Thymus (tissue), 11 donors: Measurements from ENCODE around the gene ATP1A4. TPM values are rescaled to one million over a fixed set of nuclear protein-coding genes. Genes with fewer than 3 reads are reported as not detected.

Source experiments
- DNase-seq, 9 donors: peaks; one replicate each; pipeline ENCODE4 v3.0.0-alpha.2; 2013; ENCODE audit warnings: low spot score in 9 of 9, low read depth in 6 of 9, missing footprints in 1 of 9
- H3K27ac ChIP-seq, 2 donors: one replicate each; pipeline ENCODE4 v1.5.1; 2013; ENCODE audit warnings: control low read depth in 1 of 2, low read depth in 1 of 2, low read length in 1 of 2, mild to moderate bottlenecking in 1 of 2, moderate library complexity in 1 of 2
- H3K27me3 ChIP-seq, 2 donors: one replicate each; pipeline ENCODE4 v1.5.1; 2013; ENCODE audit warnings: low read length in 1 of 2; ENCODE audit not compliant: control insufficient read depth in 2 of 2, insufficient read depth in 1 of 2
- H3K36me3 ChIP-seq, 2 donors: one replicate each; pipeline ENCODE4 v1.5.1; 2013; ENCODE audit warnings: low read length in 1 of 2, mild to moderate bottlenecking in 1 of 2, moderate library complexity in 1 of 2; ENCODE audit not compliant: control insufficient read depth in 2 of 2, insufficient read depth in 2 of 2
- H3K4me1 ChIP-seq, 2 donors: one replicate each; pipeline ENCODE4 v1.5.1; 2013; ENCODE audit warnings: low read length in 2 of 2; ENCODE audit not compliant: control insufficient read depth in 2 of 2, insufficient read depth in 2 of 2
- H3K4me3 ChIP-seq, 2 donors: one replicate each; pipeline ENCODE4 v1.5.1; 2013; ENCODE audit warnings: low read length in 2 of 2, control low read depth in 1 of 2, mild to moderate bottlenecking in 1 of 2
- H3K9me3 ChIP-seq, 2 donors: one replicate each; pipeline ENCODE4 v1.5.1; 2013; ENCODE audit warnings: low read length in 1 of 2, mild to moderate bottlenecking in 1 of 2; ENCODE audit not compliant: control insufficient read depth in 2 of 2, insufficient read depth in 1 of 2
- WGBS: extraction: QIAGEN DNeasy Blood & Tissue Kit; methylation state at CpG from one replicate; pipeline ENCODE4 v1.1.7; 2013; 5-methylcytosine and 5-hydroxymethylcytosine counted together
- polyA plus RNA-seq: library from polyadenylated mRNA; stranded (reverse); fragments of 200-250 nt; gene quantifications from one replicate; pipeline ENCODE4 v1.2.3, GENCODE V29; 2013
- total RNA-seq: library from RNA; stranded (reverse); fragments of 120-200 nt; gene quantifications from one replicate; pipeline ENCODE4 v1.2.4, GENCODE V29; 2013
- donor health status: healthy.

ATP1A4 gene
- total and polyA plus RNA-seq, 2 donors: 0.28 to 0.62 TPM

DNA sequence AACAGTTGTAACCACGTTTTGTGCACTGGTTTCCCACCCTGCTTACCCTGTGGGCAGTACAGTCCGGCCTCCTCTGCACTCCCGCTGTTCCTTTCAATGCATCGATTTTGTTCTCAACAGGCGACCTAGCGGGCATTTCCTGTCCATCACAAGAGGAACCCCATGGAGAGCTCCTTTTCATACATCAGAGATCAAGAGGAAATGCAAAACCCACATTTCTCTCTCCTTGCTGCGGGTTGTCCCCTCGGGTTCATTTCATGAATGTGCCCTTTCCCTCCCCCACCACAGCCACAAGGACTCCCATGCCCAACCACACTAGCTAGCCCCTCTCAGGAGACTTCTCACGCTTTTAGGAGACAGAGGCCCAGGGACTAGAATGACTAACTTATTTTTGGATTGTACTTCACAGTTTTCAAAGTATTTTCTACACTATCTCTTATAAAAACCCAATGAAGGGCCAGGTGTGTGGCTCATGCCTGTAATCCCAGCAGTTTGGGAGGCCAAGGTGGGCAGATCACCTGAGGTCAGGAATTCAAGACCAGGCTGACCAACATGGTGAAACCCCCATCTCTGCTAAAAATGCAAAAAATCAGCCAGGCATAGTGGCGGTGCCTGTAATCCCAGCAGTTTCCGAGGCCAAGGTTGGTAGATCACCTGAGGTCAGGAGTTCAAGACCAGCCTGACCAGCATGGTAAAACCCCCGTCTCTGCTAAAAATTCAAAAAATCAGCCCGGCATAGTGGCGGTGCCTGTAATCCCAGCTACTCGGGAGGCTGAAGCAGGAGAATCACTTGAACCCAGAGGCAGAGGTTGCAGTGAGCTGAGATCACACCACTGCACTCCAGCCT is 18.4 kb downstream of the ATP1A4 start:
- Histone ChIP-seq H3K27me3 (peaks cover 0 to 2% of the 10 kb centered on the region in 2 donors), H3K4me1 (peaks cover 0 to 4% of the 10 kb centered on the region in 2 donors), H3K4me3 (no peak overlapping the region), H3K9me3 (no peaks in the 10 kb centered on the region), H3K36me3 (no peaks in the 10 kb centered on the region), H3K27ac (no peak overlapping the region)
- 41% methylated on average over 15 of the region's 15 CpGs for WGBS
- DNase-seq: peak in 1 of 9 donors; percentile 18

GRCh38 chr1:160171354-160171753 is 20.0 kb downstream of the ATP1A4 start:
- DNase-seq: no peak
- no peak overlapping the region for H3K4me3 ChIP-seq

GRCh38 chr1:160171980-160172379 is 20.6 kb downstream of the ATP1A4 start:
- Histone ChIP-seq H3K9me3 (no peaks in the 10 kb centered on the region), H3K36me3 (no peaks in the 10 kb centered on the region), H3K4me1 (peaks cover 0 to 4% of the 10 kb centered on the region in 2 donors), H3K27ac (no peak overlapping the region), H3K27me3 (peaks cover 0 to 2% of the 10 kb centered on the region in 2 donors), H3K4me3 (no peak overlapping the region)
- no peak for DNase-seq
- WGBS: 94% methylated on average over 9 of the region's 9 CpGs

More at GRCh38 chr1:160171354-160171753, 20.0 kb downstream of the ATP1A4 start:
- H3K27ac ChIP-seq: no peak overlapping the region
- peaks cover 0 to 2% of the 10 kb centered on the region in 2 donors for H3K27me3 ChIP-seq
- no peaks in the 10 kb centered on the region for H3K9me3 ChIP-seq
- H3K4me1 ChIP-seq: peaks cover 0 to 4% of the 10 kb centered on the region in 2 donors
- 94% methylated on average over 4 of the region's 4 CpGs for WGBS
- H3K36me3 ChIP-seq: no peaks in the 10 kb centered on the region

GRCh38 chr1:160177231-160177630 is 25.8 kb downstream of the ATP1A4 start:
- no peak overlapping the region for H3K4me3 ChIP-seq
- H3K27me3 ChIP-seq: peaks cover 0 to 2% of the 10 kb centered on the region in 2 donors
- DNase-seq: no peak
- WGBS: 97% methylated on average over 2 of the region's 2 CpGs
- no peaks in the 10 kb centered on the region for H3K36me3 ChIP-seq
- H3K27ac ChIP-seq: no peak overlapping the region
- no peaks in the 10 kb centered on the region for H3K4me1 ChIP-seq
- no peaks in the 10 kb centered on the region for H3K9me3 ChIP-seq

DNA sequence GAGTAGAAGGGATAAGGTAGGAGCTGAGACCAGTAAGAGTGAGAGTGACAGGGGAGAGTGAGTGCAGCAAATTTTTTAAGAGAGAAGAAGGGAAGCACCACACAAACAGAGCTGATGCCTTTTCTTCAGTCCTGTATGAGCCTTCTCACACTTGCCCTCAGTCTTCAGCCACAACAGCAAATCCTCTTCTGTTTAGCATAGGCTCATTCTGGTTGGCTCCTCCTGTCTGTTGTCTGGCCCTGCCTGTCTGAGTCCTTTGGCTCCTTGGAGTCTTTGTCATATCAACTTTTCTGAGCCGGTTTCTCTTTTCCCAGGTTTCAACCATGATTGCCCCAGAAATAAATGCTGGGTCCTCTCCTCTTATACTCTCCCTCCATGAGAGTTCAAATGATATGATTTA is 26.3 kb downstream of the ATP1A4 start:
- H3K27ac ChIP-seq: no peak overlapping the region
- 96% methylated on average over 1 of the region's 1 CpG for WGBS
- H3K27me3 ChIP-seq: peaks cover 0 to 2% of the 10 kb centered on the region in 2 donors
- no peaks in the 10 kb centered on the region for H3K9me3 ChIP-seq
- H3K4me3 ChIP-seq: no peak overlapping the region
- H3K4me1 ChIP-seq: no peaks in the 10 kb centered on the region
- no peaks in the 10 kb centered on the region for H3K36me3 ChIP-seq
- no peak for DNase-seq

DNA sequence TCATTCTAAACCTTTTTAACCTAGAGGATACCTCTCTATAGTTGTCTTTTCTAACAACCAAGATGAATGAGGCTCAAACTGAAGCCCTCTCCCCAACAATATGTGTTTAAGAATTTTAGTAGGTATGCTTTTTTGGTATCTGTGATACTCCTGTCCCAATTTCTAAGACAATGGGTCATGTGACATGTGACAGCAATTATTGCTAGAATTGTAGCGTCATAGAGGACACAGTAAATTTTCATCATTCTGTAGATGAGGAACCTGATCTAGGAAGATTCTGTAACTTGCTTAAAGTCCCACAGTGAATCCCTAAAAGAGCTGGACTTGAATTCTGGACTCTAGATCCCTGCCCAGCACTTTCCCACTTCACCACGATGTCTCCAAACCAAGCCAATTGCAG is 27.3 kb downstream of the ATP1A4 start:
- no peak overlapping the region for H3K4me3 ChIP-seq
- H3K27ac ChIP-seq: no peak overlapping the region
- no peaks in the 10 kb centered on the region for H3K4me1 ChIP-seq
- H3K27me3 ChIP-seq: peaks cover 0 to 2% of the 10 kb centered on the region in 2 donors
- 95% methylated on average over 2 of the region's 2 CpGs for WGBS
- no peaks in the 10 kb centered on the region for H3K36me3 ChIP-seq
- H3K9me3 ChIP-seq: no peaks in the 10 kb centered on the region
- no peak for DNase-seq

- no peaks in the 10 kb centered on the region for H3K9me3 ChIP-seq
- no peaks in the 10 kb centered on the region for H3K4me1 ChIP-seq
- H3K36me3 ChIP-seq: no peaks in the 10 kb centered on the region
- 98% methylated on average over 4 of the region's 4 CpGs for WGBS
- H3K4me3 ChIP-seq: no peak overlapping the region
- H3K27me3 ChIP-seq: peaks cover 0 to 2% of the 10 kb centered on the region in 2 donors
- no peak overlapping the region for H3K27ac ChIP-seq
- no peak for DNase-seq
Measured at GRCh38 chr1:160179336-160179735, 27.9 kb downstream of the ATP1A4 start.

DNA sequence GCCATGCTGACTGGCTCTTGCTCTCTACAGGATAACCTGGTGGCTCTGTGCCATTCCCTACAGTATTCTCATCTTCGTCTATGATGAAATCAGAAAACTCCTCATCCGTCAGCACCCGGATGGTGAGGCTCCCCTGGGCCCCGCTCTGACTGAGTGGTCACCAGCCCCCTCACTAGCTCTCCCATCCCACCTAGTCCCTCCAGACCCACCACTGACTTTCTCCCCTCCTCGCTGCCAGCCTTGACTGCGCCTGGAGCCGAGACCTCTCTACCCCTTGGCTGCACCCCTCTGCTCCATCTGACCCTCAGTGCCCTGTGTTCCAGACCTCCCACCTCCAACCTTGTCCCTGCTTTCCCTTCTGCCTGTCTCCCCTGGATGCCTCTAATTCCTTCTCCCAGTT is 34.8 kb downstream of the ATP1A4 start:
- H3K36me3 ChIP-seq: no peaks in the 10 kb centered on the region
- no peak overlapping the region for H3K4me3 ChIP-seq
- WGBS: 96% methylated on average over 7 of the region's 7 CpGs
- H3K27me3 ChIP-seq: peaks cover 0 to 2% of the 10 kb centered on the region in 2 donors
- no peaks in the 10 kb centered on the region for H3K9me3 ChIP-seq
- H3K27ac ChIP-seq: no peak overlapping the region
- no peak for DNase-seq
- H3K4me1 ChIP-seq: no peaks in the 10 kb centered on the region

- WGBS: 88% methylated on average over 2 of the region's 2 CpGs
- Histone ChIP-seq H3K27ac (no peak overlapping the region), H3K4me1 (no peaks in the 10 kb centered on the region), H3K36me3 (no peaks in the 10 kb centered on the region), H3K27me3 (no peaks in the 10 kb centered on the region), H3K9me3 (no peaks in the 10 kb centered on the region), H3K4me3 (no peak overlapping the region)
- DNase-seq: no peak
Measured at GRCh38 chr1:160186729-160187128, 35.3 kb downstream of the ATP1A4 start.
